ENCODE results near the gene GLT8D2.
"Not testable (repeated sequence)": the region's sequence is repeated elsewhere in the genome, so short reads cannot be mapped to it uniquely, and the experiment has no call there.

GLT8D2 gene

DNA sequence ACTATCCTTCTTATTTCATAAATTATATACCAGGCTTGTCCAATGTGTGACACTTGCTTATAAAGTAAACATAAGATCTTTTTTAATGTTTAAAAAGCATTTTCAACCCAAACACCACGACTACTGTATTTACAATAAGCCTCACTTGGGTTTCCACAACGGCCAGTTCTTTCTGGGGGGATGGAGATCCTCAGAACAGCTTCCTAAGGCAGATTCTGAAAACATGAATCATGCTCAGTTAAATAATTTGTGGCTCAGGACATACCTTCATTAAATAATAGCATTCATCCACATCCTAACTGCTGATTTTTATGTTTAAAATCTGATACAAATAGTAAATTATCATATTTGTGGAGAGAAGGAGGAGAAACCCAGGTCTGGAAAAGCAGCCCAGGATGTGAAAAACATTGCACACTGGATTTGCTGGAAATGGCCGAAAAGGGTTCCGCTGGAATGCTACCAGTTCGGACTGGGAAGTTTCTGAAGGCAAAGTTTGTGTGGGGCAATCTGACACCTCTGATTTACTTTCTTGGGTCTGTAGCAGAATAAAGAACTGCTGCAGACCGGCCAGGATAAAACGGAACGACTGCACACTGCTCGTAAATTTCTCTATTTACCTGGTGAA is 597 bp downstream of the GLT8D2 start:
- DNase-seq, result no peak

GRCh38 chr12:104048811-104049210 is 1.2 kb downstream of the GLT8D2 start:
- DNase-seq, result no peak

- DNase-seq, result no peak
These were observed 1.8 kb downstream of the GLT8D2 start for GRCh38 chr12:104048162-104048561.

GRCh38 chr12:104046306-104046705 is 3.7 kb downstream of the GLT8D2 start:
- DNase-seq, result no peak

GRCh38 chr12:104044158-104044557 is 5.8 kb downstream of the GLT8D2 start:
- no peak for DNase-seq

- DNase-seq, result no peak
These were observed 7.4 kb downstream of the GLT8D2 start for GRCh38 chr12:104042580-104042979.

- DNase-seq, result not testable (repeated sequence)
These were observed 10.2 kb downstream of the GLT8D2 start for GRCh38 chr12:104039769-104040168.

- not testable (repeated sequence) for DNase-seq
These were observed 13.8 kb downstream of the GLT8D2 start for GRCh38 chr12:104036143-104036542.

DNA sequence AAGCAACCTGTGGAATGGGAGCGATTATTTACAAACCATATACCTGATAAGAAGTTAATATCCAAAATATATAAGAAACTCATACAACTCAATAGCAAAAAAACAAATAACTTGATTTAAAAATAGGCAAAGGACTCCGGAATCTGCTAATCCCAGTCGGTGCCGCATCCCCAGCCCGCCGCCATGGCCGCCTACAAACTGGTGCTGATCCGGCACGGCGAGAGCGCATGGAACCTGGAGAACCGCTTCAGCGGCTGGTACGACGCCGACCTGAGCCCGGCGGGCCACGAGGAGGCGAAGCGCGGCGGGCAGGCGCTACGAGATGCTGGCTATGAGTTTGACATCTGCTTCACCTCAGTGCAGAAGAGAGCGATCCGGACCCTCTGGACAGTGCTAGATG is 19.4 kb downstream of the GLT8D2 start:
- DNase-seq, result not testable (repeated sequence)

DNA sequence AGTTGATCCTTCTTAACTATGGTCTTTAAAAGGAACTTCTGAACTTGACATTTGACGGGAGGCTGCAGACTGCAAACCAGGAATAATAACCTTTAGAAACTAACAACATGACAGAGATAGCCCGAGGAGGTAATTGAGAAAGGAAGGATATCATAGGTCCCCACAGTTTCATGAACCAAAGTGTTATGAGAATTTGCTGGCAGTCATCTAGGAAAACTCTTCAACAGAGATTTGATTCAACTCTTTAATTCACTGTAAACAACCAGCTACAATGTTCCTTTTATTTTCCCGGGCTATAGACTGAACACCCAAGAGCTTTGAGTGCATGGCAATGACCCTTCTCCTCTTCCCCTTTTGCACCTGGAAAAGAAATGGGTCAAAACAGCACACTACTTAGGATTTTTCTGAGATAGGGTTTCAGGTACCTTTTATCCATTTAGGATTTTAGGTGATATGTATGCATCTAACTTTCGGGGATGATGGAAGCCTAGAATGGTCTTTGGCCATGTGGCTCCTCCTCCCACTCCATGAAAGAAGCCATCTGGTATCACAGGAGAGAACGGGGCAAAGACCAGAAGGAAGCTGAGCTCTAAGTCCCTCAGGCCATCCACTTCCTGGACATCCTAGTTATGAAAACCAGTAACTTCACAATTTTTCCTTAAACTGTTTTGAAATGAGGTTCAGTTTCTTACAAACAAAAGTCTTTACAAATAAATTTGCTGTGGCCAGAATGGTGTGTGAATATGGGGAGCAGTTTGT is 23.0 kb downstream of the GLT8D2 start:
- no peak for DNase-seq

DNA sequence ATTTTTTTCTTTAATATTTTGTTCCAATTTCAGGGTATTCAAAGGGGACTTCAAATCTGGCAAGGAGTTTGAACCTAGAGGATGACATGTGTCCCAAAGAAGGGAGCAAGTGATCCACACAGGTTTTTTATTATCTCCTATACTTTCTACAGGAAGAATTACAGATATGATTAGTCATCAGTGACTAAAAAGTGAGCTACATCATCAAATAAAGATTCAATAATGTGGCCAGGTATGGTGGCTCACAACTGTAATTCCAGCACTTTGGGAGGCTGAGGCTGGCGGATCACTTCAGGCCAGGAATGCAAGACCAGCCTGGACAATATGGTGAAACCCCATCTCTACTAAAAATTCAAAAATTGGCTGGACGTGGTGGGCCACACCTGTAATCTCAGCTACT is 24.2 kb downstream of the GLT8D2 start:
- DNase-seq, result no peak

DNA sequence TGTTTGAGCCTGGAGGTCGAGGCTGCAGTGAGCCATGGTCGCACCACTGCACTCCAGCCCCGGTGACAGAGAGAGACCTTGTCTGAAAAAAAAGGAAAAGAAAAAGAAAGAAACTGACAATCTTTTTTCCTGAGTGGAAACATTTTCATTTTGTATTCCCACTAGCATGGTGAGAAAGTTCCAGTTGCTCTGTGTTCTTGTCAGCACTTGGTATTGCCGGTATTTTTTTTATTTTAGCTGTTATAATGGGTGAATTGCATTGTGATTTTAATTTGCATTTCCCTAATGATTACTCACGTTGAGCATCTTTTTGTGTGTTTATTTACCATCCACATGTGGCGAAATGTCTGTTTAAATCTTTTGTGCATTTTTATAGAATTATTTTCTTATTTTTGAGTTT is 25.6 kb downstream of the GLT8D2 start:
- DNase-seq, result no peak

GRCh38 chr12:104023710-104024109 is 26.3 kb downstream of the GLT8D2 start:
- no peak for DNase-seq

GRCh38 chr12:104022786-104023185 is 27.2 kb downstream of the GLT8D2 start:
- no peak for DNase-seq

DNA sequence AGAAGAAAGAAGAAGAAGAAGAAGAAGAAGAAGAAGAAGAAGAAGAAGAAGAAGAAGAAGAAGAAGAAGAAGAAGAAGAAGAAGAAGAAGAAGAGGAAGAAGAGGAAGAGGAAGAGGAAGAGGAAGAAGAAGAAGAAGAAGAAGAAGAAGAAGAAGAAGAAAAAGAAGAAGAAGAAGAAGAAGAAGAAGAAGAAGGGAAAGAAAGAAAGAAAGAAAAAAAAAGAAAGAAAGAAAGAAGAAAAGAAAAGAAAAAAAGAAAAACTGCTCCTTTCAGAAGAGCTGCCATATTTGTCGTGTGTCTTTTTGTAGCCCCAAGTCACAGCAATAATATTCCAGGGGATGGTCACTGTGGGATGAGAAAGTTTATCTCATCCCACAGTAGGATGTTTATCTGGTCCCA is 28.1 kb downstream of the GLT8D2 start:
- DNase-seq, result not testable (repeated sequence)

GRCh38 chr12:104012331-104012730 is 37.7 kb downstream of the GLT8D2 start:
- no peak for DNase-seq

DNA sequence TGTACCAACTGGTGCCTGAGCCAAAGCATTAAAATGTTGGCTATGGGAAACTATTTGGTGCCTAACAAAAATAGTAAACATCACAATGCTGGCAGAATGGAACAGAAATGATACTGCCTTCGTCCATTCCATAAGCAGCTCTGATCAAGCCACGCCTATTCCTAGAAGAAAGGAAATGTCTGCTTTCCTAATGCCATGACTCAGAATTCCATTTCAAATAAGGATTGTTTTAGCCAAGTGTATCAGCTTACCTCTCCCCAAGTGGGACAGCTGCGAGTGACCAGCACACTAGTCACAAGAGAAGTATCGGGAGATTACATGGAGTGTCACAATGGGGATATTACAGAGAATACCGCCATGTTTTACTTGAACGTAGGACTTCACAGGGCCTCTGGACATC is 38.7 kb downstream of the GLT8D2 start:
- DNase-seq, result no peak

GRCh38 chr12:104010606-104011169 is 39.3 kb downstream of the GLT8D2 start:
- no peak for DNase-seq

DNA sequence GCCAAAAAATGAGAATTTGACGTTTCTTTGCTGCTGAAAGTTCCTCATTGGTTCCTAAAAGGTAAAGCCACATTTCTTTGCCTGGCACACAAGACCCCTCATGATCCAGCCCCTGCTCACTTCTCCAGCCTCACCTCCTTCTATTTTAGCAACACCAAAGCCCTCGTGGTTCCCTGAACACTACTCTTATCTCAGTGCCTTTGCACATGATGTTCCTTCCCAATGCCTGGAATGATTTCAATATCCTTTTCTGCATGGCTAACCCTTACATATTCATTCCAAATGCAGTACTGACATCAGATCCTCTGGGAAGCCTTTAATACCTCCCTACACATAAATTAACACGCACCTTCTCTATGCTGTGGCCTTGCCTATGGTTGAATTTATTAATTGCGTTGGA is 39.9 kb downstream of the GLT8D2 start:
- no peak for DNase-seq

DNA sequence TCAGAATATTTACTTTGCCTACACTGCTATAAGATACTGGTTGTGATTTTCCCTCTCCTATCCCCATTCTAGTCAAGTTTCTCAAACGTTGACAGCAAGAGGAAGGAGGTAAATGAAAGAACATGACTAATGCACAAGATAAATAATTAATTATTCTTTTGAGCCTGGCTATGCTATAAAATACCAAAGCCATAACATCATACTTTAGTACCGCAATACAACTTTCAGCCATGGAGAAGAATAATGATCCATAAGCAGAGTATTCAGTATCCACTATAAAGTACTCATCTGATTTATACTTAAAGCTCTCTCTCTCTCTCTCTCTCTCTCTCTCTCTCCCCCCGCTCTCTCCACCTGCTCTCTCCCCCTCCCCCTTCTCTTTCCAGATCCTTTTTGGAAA is 43.1 kb downstream of the GLT8D2 start:
- no peak for DNase-seq

DNA sequence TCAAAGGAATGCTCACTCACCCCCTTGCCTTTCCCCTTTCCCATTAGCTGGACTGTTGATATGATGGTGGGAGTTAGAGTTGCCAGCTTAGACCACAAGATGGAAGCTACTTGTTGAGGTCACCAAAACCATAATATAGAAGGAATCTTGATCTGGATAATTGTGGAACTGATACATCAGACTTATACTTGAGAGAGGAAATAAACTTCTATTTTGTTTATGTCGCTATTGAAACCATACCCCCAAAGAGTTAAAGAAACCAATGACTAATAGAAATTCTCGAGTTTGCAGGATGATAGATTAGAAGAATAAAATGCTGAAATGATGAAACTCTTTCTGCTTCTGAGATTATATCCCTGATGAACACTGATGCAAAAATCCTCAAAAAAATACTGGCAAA is 46.4 kb downstream of the GLT8D2 start:
- DNase-seq, result no peak

DNA sequence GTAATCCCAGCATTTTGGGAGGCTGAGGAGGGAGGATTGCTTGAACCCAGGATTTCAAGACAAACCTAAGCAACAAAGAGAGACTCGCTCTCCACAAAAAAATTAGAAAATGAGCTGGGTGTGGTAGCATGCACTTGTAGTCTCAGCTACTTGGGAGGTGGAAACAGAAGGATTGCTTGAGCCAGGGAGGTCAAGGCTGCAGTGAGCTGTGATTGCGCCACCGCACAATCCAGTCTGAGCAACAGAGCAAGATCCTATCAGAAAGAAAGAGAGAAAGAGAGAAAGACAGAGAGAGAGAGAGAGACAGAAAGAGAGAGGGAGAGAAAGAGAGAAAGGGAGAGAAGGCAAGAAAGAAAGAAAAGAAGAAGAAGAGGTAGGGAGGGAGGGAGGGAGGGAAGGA is 47.3 kb downstream of the GLT8D2 start:
- no peak for DNase-seq

DNA sequence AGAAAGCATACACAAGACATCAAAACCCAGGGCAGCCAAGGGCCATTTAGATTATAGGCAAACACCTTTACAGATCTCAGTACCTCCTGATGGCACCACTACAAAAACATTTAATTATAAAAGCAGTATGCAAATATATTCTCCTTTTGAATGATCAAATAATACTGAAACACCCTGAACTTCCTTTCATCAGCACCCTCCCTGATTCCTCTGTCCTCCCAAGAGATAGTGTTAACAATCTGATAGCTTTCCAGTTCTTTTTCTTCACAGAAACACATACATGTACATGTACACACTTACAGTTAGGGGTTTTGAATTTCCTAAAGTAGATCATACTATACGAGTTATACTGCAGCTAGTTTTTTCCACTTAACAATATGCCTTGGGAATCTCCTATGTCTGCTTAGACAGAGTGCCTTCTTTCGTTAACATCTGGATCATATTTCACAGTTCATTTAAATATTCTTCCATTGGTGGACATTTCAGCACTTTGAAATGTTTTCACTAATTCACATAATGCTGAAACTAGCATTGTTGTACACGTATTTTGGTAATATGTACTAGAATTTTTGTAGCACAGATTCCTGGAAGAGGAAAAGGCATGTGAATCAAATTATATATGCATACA is 49.1 kb downstream of the GLT8D2 start:
- no peak for DNase-seq

- DNase-seq, result no peak
These were observed 51.0 kb downstream of the GLT8D2 start for GRCh38 chr12:103998976-103999375.
